Liver (tissue), 3 donors: ENCODE data around the gene RASL12.

ENCODE experiments used
- GABPA ChIP-seq, 2 donors: IDR thresholded peaks in 1 of 2; conservative IDR thresholded peaks in 1 of 2; 2 replicates each; pipeline ENCODE4 v1.6.1; 2016; ENCODE audit warnings: antibody characterized with exemption in 2 of 2, mild to moderate bottlenecking in 1 of 2, moderate library complexity in 1 of 2
- JUND ChIP-seq, 2 donors: IDR thresholded peaks; 2 replicates each; pipeline ENCODE4 v1.6.1; 2016; ENCODE audit warnings: antibody characterized with exemption in 2 of 2
- NR2F2 ChIP-seq: IDR thresholded peaks from 2 replicates; pipeline ENCODE4 v1.6.1; 2016; ENCODE audit warnings: antibody characterized with exemption
- RAD21 ChIP-seq, 2 donors: IDR thresholded peaks; 2 replicates each; pipeline ENCODE4 v1.6.1; 2016; ENCODE audit warnings: antibody characterized with exemption in 2 of 2, mild to moderate bottlenecking in 2 of 2
- REST ChIP-seq: IDR thresholded peaks from 2 replicates; pipeline ENCODE4 v1.6.1; 2016; ENCODE audit warnings: antibody characterized with exemption, mild to moderate bottlenecking
- TAF1 ChIP-seq: conservative IDR thresholded peaks from 2 replicates; pipeline ENCODE4 v1.6.1; 2016; ENCODE audit warnings: antibody characterized with exemption, mild to moderate bottlenecking
- YY1 ChIP-seq: IDR thresholded peaks from 2 replicates; pipeline ENCODE4 v1.6.1; 2016; ENCODE audit warnings: antibody characterized with exemption, mild to moderate bottlenecking
- TF ChIP-seq, protein P1 (sequence below): fragments of 150-350 bp; IDR thresholded peaks from 2 replicates; pipeline ENCODE4 v1.5.1; 2017; ENCODE audit warnings: improper control_type of control experiment, low read depth, low read length; ENCODE audit not compliant: missing input control
- TF ChIP-seq, protein P2 (sequence below): IDR thresholded peaks from 2 replicates; pipeline ENCODE4 v1.6.1; 2016; ENCODE audit warnings: antibody characterized with exemption
- donor health status: healthy.
- donor health status: healthy.

DNA sequence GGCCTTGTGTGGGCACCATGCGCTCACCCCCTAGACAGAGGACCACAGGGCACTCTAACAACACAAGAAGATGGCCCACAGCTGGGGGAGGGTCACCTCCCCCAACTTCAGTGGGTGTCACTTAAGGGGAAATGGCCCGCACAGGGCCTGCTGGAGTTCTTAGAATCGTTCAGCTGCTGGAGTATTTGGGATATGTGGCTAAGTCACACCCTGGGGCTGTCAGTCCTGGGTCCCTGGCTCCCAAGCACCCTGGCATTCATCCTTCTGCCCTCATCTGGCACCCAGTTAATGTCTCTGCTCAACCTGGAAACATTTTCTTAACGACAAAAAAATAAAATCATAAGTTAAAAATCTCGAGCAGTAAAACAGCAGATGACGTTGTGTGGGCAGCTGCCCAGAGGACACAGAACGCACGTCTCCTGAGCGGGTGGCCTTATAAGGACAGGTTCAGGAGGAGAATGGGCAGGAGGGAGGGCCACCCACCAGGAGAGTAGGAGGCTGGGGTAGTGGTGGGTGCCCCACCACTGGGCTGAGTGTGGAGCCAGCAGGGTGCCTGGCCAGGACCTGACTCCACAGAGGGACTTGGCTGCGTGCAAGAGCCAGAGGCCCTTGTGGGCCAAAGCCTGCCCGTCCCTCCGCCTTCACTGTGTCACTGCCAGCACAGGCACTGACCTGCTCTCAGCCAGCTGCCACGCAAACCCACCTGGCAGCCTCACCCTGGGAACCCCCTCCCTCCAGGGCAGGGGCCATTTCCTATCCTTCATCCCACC lies 20.3 kb upstream of the RASL12 start:
- no peak for TF ChIP-seq TAF1
- TF ChIP-seq, protein P1, sequence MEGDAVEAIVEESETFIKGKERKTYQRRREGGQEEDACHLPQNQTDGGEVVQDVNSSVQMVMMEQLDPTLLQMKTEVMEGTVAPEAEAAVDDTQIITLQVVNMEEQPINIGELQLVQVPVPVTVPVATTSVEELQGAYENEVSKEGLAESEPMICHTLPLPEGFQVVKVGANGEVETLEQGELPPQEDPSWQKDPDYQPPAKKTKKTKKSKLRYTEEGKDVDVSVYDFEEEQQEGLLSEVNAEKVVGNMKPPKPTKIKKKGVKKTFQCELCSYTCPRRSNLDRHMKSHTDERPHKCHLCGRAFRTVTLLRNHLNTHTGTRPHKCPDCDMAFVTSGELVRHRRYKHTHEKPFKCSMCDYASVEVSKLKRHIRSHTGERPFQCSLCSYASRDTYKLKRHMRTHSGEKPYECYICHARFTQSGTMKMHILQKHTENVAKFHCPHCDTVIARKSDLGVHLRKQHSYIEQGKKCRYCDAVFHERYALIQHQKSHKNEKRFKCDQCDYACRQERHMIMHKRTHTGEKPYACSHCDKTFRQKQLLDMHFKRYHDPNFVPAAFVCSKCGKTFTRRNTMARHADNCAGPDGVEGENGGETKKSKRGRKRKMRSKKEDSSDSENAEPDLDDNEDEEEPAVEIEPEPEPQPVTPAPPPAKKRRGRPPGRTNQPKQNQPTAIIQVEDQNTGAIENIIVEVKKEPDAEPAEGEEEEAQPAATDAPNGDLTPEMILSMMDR = no peak
- TF ChIP-seq REST = no peak
- no peak for TF ChIP-seq GABPA (IDR thresholded peaks at IDR 0.05 in 1 of 2, conservative IDR thresholded peaks at IDR 0.05 in 1 of 2)
- TF ChIP-seq NR2F2 = no peak
- TF ChIP-seq, protein P2, sequence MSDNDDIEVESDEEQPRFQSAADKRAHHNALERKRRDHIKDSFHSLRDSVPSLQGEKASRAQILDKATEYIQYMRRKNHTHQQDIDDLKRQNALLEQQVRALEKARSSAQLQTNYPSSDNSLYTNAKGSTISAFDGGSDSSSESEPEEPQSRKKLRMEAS = no peak
- TF ChIP-seq JUND (IDR thresholded peaks at IDR 0.05) = no peak
- TF ChIP-seq YY1 = no peak
- no peak for TF ChIP-seq RAD21 (IDR thresholded peaks at IDR 0.05)
